Dermis microvascular lymphatic vessel endothelial cell (primary cell): ENCODE measurements around the gene OR1K1. TPM values are rescaled to one million over a fixed set of nuclear protein-coding genes. Genes with fewer than 3 reads are reported as not detected.
A peak's percentile ranks its signal among the peaks of the same experiment; 100 is the strongest.
"Not testable (repeated sequence)": the region's sequence is repeated elsewhere in the genome, so short reads cannot be mapped to it uniquely, and the experiment has no call there.

Source experiments
- DNase-seq, 2 donors: peaks; one replicate each; pipeline versions ENCODE4 v3.0.0 to v3.0.0-alpha.2; 2010; ENCODE audit warnings: low read depth in 2 of 2
- total RNA-seq: library from RNA; depleted of rRNA; stranded (reverse); fragments of >200 nt; gene quantifications from 2 replicates; pipeline ENCODE4 v1.2.1, GENCODE V29; 2014

The OR1K1 gene, protein sequence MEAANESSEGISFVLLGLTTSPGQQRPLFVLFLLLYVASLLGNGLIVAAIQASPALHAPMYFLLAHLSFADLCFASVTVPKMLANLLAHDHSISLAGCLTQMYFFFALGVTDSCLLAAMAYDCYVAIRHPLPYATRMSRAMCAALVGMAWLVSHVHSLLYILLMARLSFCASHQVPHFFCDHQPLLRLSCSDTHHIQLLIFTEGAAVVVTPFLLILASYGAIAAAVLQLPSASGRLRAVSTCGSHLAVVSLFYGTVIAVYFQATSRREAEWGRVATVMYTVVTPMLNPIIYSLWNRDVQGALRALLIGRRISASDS
- not detected in 2 replicates for total RNA-seq

- no peak for DNase-seq
Observed at GRCh38 chr9:122800066-122801060, at the start of gene OR1K1. Gene OR1K1, plus strand, starts transcription at chr9:122800123. Its CDS starts 0 bp downstream, at chr9:122800123.

- DNase-seq: no peak
Observed at GRCh38 chr9:122754825-122755224, 45.1 kb upstream of the OR1K1 start.

DNA sequence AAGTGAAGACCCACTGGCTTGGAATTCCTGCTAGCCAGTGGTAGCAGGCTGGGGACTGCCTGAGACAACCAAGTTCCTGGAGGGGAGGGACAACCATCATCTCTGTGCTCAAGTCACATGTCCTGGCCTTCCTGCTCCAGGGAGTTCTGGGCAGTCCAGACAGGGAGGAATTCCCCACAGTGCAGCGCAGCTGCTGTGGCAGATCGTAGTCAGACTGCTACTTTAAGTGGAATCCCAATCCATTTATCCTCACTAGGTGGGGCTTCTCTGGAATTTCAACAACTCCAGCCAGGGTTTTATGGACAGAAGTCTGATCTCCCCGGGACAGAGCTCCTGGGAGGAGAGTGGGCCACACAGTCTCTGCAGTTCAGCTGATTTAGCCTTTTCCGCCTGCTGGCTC lies 32.1 kb upstream of the OR1K1 start:
- no peak for DNase-seq

GRCh38 chr9:122777052-122777451 lies 22.9 kb upstream of the OR1K1 start:
- DNase-seq: no peak

DNA sequence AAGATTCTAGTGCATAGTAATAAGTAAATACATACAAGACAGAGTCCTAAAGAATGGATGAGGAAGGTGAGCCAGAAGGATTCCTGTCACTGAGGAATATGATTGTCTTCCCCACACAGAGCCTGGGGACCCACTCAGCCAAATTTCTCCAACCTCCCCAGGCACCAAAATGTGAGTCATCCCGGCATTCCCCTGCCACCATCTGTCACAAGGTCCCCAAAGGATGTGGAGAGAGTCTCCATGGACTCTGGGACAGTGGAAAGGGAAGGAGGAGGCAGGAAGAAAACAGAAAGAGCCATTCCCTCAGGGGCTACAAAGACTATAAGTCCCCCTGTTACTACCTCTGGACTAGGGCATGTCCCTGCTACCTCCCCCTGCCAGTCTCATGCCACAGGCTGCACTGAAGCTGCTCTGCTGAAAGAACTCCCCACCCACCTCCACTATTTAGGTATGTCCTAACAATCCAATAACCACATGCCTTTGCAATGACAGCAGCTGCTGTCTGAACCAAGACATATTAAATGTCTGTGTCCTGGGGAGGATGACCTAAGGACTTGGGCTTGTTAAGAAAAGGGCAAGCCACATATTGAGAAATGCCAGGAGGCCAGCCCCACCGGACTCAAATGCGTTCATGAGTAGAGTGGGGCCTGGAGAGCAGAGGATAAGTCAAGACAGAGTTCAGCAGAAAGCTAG lies 21.8 kb upstream of the OR1K1 start:
- no peak for DNase-seq

- DNase-seq: no peak
Observed at GRCh38 chr9:122779181-122779580, 20.7 kb upstream of the OR1K1 start.

DNA sequence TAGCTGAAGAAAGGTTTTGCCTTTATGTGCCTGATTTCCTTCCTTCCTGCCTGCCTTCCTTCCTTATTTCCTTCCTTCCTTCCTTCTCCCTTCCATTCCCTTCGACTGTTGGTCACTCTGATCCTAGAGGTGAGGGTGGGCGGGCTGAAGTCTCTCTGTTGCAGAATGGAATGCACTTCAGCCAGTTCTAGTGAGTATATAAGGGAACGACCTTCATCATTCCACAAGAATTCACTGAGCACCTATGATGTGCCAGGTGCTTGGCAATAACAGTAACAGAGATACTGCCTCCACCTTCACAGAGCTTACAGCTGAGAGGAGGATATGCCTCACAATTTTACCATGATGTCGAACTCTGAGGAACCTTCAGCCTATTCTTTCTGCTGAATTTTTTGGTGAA lies 19.9 kb upstream of the OR1K1 start:
- no peak for DNase-seq

DNA sequence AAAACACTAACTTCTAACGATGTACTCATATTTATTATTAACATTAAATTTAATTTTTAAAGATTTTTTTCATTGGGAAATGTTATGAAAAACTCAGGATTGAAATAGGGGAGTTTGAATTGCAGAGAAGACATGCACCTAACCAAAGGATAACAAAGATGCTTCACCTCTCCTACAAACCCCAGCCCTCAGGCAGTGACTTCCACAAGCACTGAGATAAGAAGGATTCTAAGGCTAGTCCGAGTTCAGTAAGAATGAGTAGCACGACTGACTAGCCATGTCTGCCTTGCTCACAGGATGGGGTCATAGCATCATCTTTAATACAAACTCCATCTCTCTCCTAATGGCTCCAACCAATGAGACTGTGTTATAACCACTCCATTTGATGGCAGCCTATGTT lies 18.3 kb upstream of the OR1K1 start:
- no peak for DNase-seq

DNA sequence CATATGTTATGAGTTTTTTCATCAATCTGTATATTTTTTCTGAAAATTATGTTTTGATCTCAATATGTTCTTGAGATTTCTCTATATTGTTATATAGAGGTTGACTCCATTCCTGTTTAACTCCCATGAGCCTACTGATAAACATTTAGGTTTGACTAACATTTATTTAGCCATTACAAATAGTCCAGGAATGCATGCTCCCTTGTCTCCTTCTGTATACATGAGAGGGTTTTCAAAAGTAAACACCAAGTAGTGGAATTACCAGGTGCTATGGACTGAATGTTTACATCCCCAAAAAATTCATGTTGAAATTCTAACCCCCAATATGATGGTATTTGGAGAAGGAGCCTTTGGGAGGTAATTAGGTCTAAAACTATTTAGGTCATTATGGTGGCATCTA lies 14.7 kb upstream of the OR1K1 start:
- DNase-seq: no peak

DNA sequence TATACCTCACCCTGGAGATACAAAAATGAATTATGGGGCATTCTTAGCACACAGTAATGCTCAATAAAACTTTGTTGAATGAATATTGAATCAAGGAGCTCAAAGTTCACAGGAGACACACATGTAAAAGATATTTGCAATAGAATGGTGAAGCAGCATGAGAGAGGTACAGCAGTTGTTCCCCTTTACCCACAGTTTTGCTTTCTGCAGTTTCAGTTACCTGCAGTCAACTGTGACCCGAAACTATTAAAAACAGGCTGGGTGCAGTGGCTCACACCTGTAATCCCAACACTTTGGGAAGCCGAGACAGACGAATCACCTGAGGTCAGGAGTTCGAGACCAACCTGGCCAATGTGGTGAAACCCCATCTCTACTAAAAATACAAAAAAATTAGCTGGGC lies 13.6 kb upstream of the OR1K1 start:
- no peak for DNase-seq

DNA sequence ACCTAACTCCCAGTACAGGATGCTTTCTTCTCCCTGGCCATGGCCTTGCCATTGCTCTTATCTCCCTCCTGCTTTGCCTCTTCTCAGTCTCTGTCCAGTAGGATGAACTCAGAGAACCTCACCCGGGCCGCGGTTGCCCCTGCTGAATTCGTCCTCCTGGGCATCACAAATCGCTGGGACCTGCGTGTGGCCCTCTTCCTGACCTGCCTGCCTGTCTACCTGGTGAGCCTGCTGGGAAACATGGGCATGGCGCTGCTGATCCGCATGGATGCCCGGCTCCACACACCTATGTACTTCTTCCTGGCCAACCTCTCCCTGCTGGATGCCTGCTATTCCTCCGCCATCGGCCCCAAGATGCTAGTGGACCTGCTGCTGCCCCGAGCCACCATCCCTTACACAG lies 11.1 kb upstream of the OR1K1 start, which contains the start of gene OR5C1:
OR5C1 (plus strand) TSS at position 103 of the 400 bp plus-strand sequence; CDS start at position 103, 0 bp downstream.
- DNase-seq: no peak

- no peak for DNase-seq
Observed at GRCh38 chr9:122789256-122790046, 10.5 kb upstream of the OR1K1 start.

DNA sequence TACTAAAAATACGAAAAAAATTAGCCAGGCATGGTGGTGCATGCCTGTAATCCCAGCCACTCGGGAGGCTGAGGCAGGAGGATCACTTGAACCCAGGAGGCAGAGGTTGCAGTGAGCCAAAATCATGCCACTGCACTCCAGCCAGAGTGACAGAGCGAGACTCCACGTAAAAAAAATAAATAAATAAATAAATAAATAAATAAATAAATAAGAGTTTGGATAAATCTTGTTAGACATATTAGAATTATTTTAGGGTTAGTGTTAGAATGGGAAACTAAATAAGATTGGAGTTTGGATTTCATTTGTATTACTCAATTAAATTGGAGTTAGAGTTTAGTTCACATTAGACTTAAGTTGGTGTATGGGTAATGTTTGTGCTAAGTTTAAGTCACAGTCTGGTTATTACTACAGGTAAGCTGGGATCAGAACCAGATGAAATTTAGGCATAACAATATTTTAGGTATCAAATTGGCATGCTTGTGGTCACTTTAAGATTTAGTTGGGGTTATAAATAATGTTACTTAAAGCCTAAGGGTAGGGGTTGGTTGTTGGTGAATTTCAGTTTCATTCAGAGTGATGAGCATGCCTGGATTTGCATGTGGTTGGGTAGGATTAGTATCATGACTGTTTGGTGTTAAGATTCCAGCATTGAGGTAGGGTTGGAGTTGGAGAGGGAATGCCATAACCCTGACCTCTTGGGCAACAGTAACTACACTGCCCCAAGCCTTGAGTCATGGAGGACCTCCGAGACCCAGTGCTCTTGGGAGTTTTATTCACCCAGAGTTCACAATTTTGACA lies 7.9 kb upstream of the OR1K1 start:
- DNase-seq: no peak

- DNase-seq: peak in 1 of 2 donors; percentile 6
Observed at GRCh38 chr9:122797316-122798063, 2.4 kb upstream of the OR1K1 start.

DNA sequence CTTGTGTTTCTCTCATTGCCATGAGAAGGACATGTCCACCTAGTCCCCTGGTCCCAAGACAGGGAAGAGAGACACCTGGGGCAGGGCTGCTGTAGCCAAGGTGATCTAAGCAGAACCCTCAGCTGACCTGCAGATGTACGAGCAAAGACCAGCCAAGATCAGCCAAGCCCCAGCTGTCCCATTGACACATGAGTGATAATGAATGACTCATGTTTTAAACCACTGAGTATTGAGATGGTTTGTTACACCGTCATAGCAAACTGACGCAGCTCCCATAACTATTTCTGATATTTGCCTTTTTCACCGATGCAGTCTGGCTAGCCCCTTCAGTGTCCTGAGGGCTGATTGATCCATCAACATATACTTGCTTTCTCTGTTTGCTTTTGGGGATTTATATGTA lies 6.7 kb downstream of the OR1K1 start:
- no peak for DNase-seq

GRCh38 chr9:122807271-122807900 lies 7.5 kb downstream of the OR1K1 start:
- DNase-seq: no peak

DNA sequence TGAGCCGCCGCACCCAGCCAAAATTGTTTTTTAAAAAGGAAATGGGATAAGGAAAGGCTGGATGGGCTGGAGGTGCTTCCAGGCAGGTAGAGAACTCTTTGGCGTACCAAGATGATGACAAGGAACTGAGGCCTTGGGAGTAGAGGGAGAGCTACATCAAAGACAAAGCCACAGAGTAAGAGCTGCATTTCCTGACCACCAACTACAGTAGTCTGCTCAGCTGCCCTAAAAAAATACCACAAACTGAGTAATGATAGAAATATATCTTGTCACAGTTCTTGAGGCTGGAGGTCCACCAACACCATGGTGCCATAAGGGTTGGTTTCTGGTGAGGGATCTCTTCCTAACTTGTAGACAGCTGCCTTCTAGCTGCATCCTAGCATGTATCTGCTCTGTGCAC lies 8.2 kb downstream of the OR1K1 start:
- no peak for DNase-seq

DNA sequence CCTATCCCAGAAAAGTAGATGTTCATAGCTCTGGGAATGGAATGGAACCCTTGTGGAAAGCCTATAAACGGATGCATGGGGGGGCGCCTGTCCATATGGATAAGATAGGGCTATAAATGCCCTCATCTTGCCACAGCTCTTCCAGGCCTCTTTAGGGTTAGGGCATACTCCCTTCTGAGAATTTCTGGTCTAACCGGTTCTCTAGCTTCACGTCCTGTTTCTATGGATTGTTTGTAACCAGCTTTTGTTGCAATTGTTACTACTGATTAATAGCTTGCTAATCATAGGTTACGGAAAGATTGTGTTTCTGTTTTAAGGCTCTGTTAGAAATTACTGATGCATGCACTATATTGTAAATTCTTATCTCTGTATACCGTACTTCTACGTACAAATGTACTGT lies 9.3 kb downstream of the OR1K1 start:
- not testable (repeated sequence) for DNase-seq
